HG03432 (cell line): Measurements from ENCODE around the gene SLC12A1.
"Not testable (repeated sequence)": the region's sequence is repeated elsewhere in the genome, so short reads cannot be mapped to it uniquely, and the experiment has no call there.

Source experiments
- ATAC-seq: cut with Tn5 transposase; IDR thresholded peaks from one replicate; pipeline ENCODE4 v1.9.1; 2021; ENCODE audit warnings: mild to moderate bottlenecking, moderate library complexity; ENCODE audit not compliant: unreplicated experiment

The SLC12A1 gene

DNA sequence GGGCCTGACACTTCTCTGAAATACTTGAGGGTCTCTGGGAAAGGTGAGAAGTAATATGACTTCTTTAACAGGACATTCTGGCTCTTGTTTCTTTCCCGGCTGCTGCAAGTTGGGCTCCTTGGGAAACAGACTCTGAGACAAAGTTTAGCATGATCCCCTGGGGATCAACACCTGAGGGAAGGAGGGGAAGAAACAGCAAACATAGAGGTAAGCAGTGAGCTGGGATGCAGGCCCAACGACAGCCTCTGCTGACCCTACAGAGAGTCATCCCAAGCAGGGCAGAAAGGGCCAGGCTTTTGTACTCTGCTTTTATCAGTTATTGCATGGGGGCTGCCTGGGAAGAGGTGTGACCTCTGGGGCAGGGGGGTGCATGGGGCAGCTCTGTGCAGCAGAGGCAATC, 98.3 kb downstream of the SLC12A1 start:
- ATAC-seq, result no peak

DNA sequence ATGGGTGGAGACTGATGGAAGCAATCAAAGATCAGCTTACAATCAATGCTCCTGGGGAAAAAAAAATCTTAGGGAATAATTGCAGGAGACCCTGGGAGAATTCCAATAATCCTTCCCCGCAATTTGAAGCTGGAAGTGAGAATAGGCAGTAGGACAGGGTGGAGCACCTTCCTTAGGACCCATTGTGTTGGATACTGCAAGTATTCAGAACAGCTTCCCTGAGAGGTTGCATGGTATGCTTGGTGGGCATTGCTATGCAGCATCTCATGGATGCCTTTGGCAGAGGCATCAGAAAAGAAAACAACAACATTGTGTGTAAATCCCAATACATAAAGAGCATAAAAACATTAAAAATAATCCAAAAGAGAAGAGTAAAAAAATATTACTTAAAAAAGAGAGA, 100.5 kb downstream of the SLC12A1 start:
- ATAC-seq, result no peak

DNA sequence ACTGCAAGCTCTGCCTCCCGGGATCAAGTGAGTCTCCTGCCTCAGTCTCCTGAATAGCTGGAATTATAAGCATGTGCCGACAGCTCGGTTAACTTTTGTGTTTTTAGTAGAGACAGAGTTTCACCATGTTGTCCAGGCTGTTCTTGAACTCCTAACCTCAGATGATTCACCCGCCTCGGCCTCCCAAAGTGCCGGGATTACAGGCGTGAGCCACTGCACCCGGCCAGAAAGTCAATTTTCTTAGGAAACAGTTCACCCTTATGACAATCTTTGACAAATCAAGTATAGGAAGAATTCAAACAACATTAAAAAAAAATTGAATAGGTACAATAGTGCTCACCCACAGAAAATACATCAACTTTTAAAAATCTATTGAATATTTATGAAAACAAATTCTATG, 101.5 kb downstream of the SLC12A1 start:
- no peak for ATAC-seq

DNA sequence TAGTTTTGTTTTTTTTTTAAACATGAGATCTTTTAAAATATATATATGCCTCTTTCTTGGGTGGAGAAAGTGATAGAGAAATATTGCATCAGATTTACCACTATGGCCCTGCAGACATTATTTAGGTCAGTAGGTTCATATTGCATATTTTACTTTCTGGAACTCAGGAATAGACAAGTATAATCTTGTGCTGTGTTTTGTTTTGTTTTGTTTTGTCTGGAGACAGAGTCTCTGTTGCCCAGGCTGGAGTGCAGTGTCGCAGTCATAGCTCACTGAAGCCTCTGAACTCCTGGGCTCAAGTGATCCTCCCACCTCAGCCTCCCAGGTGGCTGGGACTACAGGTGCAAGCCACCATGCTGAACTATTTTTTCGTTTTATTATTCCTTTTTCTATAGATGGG, 103.6 kb downstream of the SLC12A1 start:
- ATAC-seq, result no peak

DNA sequence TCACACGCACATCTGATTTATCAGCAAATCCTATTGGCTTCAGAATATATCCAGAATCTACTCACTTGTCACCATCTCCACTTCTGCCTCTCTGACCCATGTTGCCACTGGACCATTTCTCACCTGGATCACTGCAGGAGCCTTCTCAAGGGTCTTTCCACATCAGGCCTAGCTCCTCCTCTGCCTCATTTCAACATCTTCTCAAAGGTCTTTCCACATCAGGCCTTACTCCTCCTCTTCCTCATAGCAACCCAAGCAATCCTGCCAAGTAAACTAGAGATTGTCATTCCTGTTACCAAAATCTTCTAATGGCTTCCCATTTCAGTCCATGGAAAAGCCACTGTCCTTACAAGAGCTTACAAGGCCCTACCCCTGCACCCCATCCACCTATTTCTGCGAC, 107.1 kb downstream of the SLC12A1 start:
- ATAC-seq, result no peak

DNA sequence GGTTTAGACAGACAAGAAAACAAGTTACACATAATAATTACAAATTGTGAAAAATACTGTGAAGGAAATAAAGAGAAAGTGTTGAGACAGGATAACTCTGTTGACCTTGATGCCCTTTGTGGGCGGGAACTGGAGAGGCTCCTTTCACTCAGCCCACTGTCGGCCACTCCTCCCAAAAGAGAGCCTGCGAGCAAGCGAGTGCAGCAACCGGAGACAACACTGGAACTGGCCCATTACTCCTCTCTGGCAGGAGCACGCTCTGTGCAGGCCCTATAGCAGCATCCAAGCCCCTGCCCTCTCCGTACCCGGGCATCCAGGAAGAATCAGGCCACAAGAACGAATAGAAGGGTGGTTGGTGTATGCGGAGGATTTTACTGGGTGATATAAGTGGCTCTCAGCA, 108.9 kb downstream of the SLC12A1 start:
- ATAC-seq, result no peak

DNA sequence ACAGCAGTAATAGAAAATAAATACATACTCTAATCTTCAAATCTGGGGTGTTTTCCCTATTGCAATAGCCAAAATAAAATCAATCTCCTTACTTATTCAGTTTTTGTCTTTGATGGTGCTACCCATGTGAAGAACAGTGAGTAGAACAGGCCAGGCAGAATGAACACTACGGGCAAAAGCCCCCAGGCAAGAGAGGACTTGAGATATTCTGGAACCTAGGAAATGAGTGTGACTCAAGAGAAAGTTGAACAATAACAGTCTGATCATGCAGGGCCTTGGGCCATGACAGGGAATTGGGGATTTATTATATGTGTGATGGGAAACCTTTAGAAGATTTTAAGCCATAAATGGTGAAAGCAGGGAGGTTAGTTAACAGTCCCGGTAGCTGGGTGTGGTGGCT, 111.1 kb downstream of the SLC12A1 start:
- ATAC-seq, result no peak

DNA sequence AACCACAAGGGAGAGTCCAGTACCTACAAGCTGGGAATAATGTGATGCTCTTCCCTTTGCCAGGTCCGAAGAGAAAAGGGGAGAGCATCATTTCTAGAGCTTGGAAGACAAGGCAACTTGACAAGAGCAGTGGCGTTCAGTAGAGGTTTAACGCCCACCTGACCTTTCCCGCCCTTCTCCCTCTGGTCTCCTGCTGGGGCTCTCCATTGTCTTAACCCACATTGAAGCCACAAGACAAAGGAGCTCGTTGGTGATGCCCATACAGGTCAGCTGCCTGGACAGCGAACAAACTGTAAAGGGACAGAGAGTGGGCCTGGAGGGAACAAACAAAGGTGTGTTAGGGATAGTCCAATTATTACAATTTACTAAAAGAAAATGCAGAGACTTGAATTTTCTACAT, 112.0 kb downstream of the SLC12A1 start:
- no peak for ATAC-seq

DNA sequence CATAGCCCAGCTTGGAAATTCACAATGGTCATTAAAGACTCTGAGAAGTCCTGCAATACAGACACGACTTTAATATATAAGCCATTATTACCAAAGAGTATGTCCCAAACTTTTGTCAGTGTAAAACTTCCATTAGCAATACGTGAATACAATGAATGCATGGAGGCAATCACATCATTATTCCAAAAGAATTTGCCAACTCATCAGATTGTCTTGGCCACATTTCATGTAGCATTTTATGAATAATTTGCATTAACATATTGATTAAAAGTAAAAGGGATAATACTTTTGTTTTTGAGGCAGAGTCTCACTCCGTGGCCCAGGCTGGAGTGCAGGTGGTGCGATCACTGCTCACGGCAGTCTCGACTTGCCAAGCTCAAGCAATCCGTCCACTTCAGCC, 117.2 kb downstream of the SLC12A1 start:
- ATAC-seq, result no peak

DNA sequence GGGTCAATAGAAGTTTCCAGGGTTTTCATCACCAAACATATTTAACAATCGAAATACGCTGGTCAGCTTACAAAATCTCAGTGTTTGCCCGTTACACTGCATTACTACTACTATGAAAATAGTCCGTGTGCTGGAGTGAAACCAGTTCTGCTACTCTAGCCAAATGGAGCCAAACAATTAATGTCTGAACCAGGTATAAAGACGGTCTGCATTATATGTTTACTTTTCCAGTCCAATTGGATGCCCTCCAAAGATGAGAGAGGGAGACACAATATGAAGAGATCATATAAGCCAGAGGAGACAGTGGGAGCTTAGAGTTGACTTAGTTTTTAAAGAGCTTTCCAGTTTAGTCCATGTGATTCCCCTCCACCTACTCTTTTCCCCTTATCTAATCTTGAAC, 118.8 kb downstream of the SLC12A1 start:
- ATAC-seq, result no peak

DNA sequence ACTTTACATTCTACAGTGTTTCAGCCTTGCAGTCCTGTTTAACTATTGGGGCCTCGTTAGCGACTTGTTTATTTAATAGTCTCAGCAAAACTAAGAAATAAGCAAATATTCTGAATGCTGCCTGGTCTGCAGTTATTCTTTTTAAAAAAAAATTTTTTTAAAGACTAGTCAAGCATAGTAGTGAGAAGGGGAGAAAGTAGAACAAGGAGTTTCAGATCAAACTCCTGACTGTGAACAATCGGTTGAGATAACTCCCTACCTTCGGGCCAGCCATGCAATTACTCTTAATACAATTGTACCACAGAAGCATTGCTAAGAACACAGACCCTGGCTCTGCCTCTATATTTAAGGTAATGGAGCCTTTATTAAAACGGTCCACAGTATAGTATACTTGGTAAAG, 119.3 kb downstream of the SLC12A1 start:
- ATAC-seq, result peak; percentile 69

DNA sequence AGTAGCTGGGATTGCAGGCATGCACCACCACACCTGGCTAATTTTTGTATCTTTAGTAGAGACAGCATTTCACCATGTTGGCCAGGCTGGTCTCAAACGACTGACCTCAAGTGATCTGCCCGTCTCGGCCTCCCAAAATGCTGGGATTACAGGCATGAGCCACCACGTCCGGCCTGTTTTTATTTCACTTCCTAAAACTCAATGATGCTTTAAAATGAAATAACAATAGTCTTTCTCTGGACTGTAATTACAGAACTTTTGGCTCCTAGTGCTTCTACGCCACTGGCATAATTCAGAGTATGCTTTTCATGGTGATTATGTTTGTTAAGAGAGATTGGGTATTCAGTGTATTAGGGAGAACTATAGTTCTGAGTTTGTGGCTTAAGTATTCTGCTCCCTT, 120.1 kb downstream of the SLC12A1 start:
- not testable (repeated sequence) for ATAC-seq

DNA sequence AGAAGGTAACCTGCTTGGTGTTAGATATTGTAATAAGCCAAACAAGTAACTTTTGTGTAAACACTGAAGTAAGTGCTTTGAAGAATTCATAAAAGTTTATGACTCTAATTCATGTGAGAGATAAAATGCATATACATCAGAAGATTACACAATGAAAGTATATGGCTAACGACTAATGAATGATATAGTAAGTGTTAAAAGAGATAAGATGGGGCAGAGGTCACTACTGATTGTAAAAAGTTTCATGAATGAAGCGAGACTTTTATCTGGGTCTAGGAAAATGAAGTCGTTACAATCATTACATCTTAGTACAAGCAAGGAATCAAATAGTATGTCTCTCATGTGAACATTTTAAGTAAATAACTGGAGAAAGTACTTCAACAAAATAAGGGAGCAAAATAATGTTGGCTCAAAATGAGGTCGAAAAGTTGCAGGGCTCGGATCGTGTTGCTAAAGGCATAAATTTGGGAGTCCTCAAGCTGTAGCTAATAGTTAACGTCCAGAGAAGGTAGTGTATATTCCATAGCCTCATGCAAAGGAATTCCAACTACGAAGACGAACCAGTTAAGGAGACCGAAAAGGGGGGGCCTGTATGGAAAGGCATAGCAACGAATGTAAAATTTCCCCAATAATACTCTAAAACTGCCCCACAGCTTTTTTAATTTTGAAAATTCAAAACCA, 124.1 kb downstream of the SLC12A1 start:
- ATAC-seq, result no peak

DNA sequence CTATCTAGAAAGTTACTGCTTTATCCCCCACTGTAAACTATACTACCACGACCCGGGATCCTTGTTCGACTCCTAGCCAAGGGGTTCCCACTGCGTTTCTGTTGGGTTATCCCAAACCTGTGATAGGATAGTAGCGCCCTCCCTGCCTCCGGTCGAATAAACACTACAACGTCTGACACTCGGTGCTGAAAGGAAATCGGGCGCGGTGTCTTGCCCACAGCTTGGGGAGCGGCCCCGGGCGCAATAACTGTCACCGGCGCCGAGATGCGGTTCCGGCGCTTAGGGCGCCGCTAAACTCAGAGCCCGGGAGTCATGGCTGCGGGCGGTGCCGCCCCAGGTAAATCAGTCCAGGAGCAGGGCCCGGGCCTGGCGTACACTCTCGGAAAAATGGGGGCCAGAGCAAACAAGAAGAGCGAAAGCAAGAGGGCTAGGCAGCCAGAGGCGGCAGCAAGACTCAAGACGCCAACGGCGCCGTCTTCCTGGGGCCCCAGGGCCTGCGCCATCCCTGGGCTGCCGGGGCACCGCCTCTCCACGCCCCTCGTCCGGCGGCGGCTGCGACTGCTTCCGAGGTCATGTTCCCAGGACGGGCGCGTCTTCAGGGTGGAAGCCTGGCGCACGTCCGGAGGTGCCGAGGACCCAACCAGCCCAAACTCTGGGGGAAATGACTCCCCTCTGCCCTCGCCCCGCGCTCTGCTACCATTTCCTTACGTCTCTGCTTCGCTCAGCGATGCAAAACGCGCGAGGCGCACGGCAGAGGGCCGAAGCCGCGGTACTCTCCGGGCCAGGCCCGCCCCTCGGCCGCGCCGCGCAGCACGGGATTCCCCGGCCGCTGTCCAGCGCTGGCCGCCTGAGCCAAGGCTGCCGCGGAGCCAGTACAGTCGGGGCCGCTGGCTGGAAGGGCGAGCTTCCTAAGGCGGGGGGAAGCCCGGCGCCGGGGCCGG, 125.0 kb downstream of the SLC12A1 start, which contains the start of gene DUT:
Gene DUT (plus strand): TSS at position 575 of the 941 bp plus-strand sequence. CDS start 87 bp downstream, at position 662.
- peak; percentile 87 for ATAC-seq

DNA sequence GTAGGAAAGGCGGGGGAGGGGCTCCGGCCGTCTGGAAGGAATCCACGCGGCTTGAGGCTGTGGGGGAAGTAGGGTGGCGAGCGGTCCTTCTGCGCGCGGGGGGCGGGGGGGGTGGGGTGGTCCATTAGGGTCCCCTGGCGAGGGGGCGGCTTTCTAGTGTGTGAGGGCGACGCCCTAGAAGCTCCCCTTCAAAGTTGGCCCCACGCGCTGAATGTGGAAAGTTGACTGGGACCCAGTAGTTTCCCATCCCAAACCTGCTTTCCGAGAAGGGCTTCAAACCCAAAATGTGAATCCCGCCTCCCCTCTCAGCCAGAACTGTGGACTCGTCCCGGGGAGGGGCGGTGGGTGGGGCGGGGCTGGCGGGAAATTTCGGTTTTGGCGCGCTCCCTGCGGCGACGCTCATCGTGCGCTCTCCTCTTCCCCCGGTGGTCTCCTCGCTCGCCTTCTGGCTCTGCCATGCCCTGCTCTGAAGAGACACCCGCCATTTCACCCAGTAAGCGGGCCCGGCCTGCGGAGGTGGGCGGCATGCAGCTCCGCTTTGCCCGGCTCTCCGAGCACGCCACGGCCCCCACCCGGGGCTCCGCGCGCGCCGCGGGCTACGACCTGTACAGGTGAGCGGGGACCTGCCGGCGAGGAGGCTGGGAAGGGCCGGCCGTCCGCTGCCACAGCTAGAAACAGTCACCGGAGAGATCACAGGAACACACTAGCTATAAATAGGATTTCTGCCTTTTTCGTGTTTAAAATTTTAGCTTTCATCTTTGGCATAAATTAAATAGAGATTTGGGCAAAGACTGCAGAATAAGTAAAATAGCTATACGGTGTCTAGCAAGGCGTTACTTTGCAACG, 125.9 kb downstream of the SLC12A1 start:
- peak; percentile 60 for ATAC-seq

DNA sequence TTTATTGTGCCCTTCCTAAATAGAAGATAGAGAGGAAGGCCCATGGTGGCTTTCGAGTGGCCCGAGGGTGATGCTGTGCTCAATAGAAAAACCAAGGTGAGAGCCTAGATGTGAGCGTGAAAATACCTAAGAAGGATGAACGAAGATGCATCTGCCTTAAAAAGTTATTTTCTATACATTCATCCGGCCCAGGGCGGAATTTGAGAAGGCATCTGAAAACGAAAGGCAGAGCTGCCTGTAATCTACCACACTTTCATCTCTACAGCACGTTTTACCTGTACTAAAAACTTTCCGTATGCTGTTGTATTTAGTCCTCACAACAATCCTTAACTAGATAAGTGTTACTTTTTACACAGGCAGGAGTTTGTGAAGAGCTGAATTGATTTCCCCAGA, 126.5 kb downstream of the SLC12A1 start:
- ATAC-seq, result no peak

DNA sequence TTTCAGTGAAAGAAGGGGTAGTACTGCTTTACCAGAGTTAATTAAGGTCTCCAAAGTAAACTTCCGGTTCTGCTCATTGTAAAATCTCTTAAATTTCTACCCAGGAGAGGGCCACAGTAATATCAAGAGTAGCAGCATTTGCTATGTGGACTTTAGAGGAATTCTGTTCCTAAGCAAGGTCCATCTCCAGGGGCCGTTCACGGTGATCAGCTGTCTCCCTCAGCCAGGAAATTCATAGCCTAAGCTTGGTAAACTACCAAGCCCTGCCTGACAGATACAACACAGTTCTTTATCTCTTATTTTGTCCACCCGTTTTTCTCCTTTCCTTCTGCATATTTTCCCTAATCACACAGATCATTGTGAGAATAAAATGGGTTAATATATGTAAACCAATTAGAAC, 127.4 kb downstream of the SLC12A1 start:
- ATAC-seq, result no peak

DNA sequence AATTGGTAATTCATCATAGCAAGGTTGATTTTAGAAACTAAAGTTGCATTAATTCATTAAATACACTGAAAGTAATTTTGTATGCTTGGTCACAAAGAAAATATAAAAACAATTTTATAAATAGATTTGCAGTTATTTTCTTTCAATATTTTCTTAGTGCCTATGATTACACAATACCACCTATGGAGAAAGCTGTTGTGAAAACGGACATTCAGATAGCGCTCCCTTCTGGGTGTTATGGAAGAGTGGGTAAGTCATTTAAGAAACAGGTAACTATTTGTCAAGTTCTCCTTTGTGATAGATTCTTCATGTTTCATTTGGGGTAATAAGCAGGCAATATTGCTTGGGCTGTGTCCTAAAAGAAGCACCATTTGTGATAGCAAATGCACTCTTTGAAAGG, 128.2 kb downstream of the SLC12A1 start:
- no peak for ATAC-seq

DNA sequence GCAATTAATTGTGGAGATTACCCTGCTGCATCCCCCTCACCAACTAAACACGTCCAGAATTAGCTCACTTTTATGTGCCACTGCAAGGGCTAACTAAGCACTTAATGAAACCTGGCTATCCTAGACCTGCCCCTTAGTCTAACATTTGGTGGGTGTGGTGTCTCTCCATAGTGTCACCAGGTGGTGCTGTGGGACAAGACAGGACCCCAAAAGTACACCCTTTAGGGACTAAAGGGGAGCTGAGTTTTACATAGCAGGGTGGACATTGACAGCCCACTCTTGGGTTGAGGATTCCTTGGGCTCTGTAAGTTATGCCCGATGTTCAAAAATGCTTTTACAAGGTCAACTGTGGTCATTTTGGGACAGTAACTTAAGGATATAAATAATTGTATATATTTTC, 130.8 kb downstream of the SLC12A1 start:
- no peak for ATAC-seq

DNA sequence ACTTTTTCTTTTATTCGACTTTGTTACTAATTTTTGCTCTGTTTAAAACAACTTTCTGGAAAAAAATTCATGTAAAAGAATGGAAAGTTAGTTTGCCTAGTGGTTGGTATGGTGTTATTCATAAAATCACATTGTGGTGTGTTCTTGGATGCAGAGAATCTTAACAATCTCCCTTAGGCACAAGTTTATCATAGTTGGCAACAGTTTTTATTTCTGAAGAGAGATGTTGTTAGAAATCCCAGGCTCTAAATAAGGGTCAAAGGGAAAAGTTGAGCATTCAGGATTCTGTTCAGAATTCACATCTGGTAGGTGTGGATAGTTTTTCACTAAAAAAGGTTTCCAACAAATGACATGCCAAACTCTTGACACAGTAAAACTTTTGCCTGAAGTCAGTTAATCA, 131.5 kb downstream of the SLC12A1 start:
- no peak for ATAC-seq

DNA sequence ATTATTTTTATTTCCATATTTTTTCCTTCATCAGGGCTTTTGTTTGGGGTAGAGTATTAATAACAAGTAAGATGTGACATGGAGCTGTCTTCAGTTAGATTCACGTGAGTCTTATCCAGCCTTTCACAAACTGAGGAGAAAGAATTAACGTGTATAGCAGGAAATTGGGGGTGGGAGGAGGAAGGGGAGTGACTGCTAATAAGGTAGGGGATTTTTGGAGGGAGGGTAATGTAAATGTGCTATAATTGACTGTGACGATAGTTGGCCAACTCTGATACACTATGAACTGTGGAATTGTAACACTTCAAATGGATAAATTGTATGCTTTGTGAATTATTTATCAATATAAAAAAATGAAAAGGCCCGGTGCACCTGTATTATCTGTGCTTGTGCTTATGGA, 134.0 kb downstream of the SLC12A1 start:
- ATAC-seq, result no peak
